ENCODE data around the gene SIRT4. TPM values are rescaled to one million over a fixed set of nuclear protein-coding genes. Genes with fewer than 3 reads are reported as not detected.

The SIRT4 gene
- total RNA-seq, 1 experiment from 2014 or later, result 2.1 TPM

DNA sequence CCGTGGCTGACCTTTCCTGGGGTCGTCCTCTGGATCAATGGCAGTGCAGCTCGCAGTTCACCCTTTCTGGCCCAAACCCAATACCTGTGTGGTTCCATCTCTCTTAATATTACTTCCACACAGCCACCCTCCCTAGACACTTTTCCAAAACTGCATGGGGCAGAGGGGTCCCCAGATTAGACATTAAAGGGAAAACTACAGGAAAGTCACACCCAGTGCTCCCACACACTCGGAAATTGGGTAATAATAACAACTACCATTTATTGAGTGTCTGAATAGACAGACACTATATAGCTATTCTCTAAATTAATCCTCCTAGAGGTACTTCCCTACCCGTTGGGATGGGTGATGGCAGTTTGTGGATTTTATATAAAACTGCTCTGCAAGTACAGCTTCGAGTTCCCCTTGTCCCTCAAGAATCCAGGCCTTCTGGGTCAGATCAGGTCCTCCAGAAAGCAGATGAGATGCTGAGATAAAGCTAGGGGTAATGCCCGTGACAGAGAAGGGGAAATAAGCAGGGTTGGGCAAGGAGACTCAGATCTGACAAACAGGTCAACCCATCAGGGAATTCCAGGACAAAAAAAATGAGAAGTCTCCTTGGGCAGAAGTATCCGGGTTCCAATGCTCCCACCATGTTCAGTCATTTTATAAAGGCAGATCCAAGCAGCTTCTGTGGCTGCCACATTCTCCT lies 35.8 kb upstream of the SIRT4 start:
- Mint-ChIP-seq H3K27ac (no peak overlapping the region; a peak in 1 of 7 replicates), H3K36me3 (ENCODE audit: insufficient read depth in 1 of 3, low read depth in 3 of 3) (peaks cover 0 to 5% (median 5%) of the 10 kb centered on the region in 3 experiments; a peak in 3 of 7 replicates), H3K4me3 (peak overlapping the region in 1 of 2 experiments; percentile 85; a peak in 4 of 5 replicates), H3K27me3 (ENCODE audit: low read depth) (no peaks in the 10 kb centered on the region), H3K9me3 (no peaks in the 10 kb centered on the region; a peak in 1 of 5 replicates), H3K4me1 (peaks cover 31 to 46% of the 10 kb centered on the region in 2 experiments)
- Histone ChIP-seq H3K27me3 (ENCODE audit: insufficient read depth, low read length) (no peaks in the 10 kb centered on the region), H3K18ac (ENCODE audit: insufficient read length, low read depth, low read length) (no peak overlapping the region), H2AK5ac (ENCODE audit: insufficient read length, low read length) (no peak overlapping the region), H3K79me1 (ENCODE audit: insufficient read depth, low read depth, low read length, poor library complexity, severe bottlenecking) (peaks cover 3% of the 10 kb centered on the region), H3K9ac (ENCODE audit: extremely low read depth, insufficient read length, low read length) (no peak overlapping the region), H3T11ph (ENCODE audit: low read length) (no peak overlapping the region), H4K8ac (replicated peaks; ENCODE audit: insufficient read length, low read depth, low read length) (no peak overlapping the region), H3K79me2 (ENCODE audit: insufficient read depth, low read length) (peaks cover 35% of the 10 kb centered on the region; the same call in 1 of the 2 replicates), H2BK20ac (ENCODE audit: low read depth, low read length, poor library complexity, severe bottlenecking) (no peak overlapping the region), H3K4me2 (ENCODE audit: insufficient read depth, insufficient read length, low read length) (no peak overlapping the region), H3K27ac (ENCODE audit: insufficient read length, low read depth, low read length) (no peak overlapping the region), H3K4ac (ENCODE audit: low read depth, low read length) (no peak overlapping the region), H2BK5ac (ENCODE audit: insufficient read length, low read length) (no peak overlapping the region), H3K23ac (ENCODE audit: insufficient read length, low read depth, low read length) (no peak overlapping the region), H3K9me3 (ENCODE audit: control insufficient read depth, low read depth, low read length) (no peaks in the 10 kb centered on the region), H2BK12ac (ENCODE audit: insufficient read length, low read depth, low read length) (no peak overlapping the region), H2BK15ac (ENCODE audit: low read depth, low read length) (no peak overlapping the region), H4K20me1 (ENCODE audit: control insufficient read depth, insufficient read depth, insufficient read length) (no peaks in the 10 kb centered on the region), H2AFZ (ENCODE audit: low read length) (no peak overlapping the region), H4K91ac (ENCODE audit: insufficient read length, low read depth, low read length) (no peak overlapping the region), H4K5ac (ENCODE audit: insufficient read length, low read depth, low read length) (no peak overlapping the region), H3K56ac (ENCODE audit: insufficient read length, low read depth, low read length) (no peak overlapping the region), H3K4me1 (ENCODE audit: insufficient read depth, low read length) (peaks cover 12% of the 10 kb centered on the region), H3K14ac (ENCODE audit: insufficient read depth, low read length) (no peak overlapping the region), H2BK120ac (ENCODE audit: low read depth, low read length, poor library complexity, severe bottlenecking) (no peak overlapping the region), H3K23me2 (ENCODE audit: insufficient read length, low read depth, low read length, poor library complexity, severe bottlenecking) (peaks cover 8% of the 10 kb centered on the region)
- WGBS (ENCODE audit: extremely low coverage, insufficient read length, low lambda C conversion rate), result no CpG with 5 or more reads among the region's 8 CpGs
- DNase-seq, result no peak
- TF ChIP-seq, protein P1, sequence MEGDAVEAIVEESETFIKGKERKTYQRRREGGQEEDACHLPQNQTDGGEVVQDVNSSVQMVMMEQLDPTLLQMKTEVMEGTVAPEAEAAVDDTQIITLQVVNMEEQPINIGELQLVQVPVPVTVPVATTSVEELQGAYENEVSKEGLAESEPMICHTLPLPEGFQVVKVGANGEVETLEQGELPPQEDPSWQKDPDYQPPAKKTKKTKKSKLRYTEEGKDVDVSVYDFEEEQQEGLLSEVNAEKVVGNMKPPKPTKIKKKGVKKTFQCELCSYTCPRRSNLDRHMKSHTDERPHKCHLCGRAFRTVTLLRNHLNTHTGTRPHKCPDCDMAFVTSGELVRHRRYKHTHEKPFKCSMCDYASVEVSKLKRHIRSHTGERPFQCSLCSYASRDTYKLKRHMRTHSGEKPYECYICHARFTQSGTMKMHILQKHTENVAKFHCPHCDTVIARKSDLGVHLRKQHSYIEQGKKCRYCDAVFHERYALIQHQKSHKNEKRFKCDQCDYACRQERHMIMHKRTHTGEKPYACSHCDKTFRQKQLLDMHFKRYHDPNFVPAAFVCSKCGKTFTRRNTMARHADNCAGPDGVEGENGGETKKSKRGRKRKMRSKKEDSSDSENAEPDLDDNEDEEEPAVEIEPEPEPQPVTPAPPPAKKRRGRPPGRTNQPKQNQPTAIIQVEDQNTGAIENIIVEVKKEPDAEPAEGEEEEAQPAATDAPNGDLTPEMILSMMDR (conservative IDR thresholded peaks at IDR 0.05), result no peak

All from H9 (cell line).